Measurements from ENCODE around the gene GPR27. TPM values are rescaled to one million over a fixed set of nuclear protein-coding genes. Genes with fewer than 3 reads are reported as not detected.

Gene GPR27
- total RNA-seq: 1 to 10 TPM; 1.0 to 1.2 TPM

GRCh38 chr3:71753701-71754609 lies at the start of gene GPR27:
Gene GPR27, plus strand, starts transcription at chr3:71753855. Its CDS starts 195 bp downstream, at chr3:71754050.
- Mint-ChIP-seq H3K4me1 (peaks cover 8% of the 10 kb centered on the region), H3K4me3 (peak within 1 kb of the TSS; percentile 60), H3K9me3 (no peaks in the 10 kb centered on the region), H3K36me3 (ENCODE audit: low read depth) (no peaks in the 10 kb centered on the region), H3K27me3 (peaks cover 54% of the 10 kb centered on the region), H3K27ac (peak within 1 kb of the TSS; percentile 19)
- POLR2A ChIA-PET: no interaction called here
- CTCF ChIA-PET: no interaction called here
- DNase-seq: no peak

- DNase-seq: no peak
- CTCF ChIA-PET: interaction anchor here (0.8 kb wide), 1 partner anchor 19 kb away, joined by 3 read pairs; no protein-coding TSS in a partner anchor
- Mint-ChIP-seq H3K4me1 (peaks cover 86% of the 10 kb centered on the region), H3K27me3 (no peaks in the 10 kb centered on the region), H3K36me3 (ENCODE audit: low read depth) (peaks cover 80% of the 10 kb centered on the region), H3K9me3 (no peaks in the 10 kb centered on the region), H3K4me3 (no peak overlapping the region), H3K27ac (no peak overlapping the region)
- POLR2A ChIA-PET: no interaction called here
These were observed 48.7 kb upstream of the GPR27 start for GRCh38 chr3:71704915-71705314.

GRCh38 chr3:71705681-71706080 lies 48.0 kb upstream of the GPR27 start:
- Mint-ChIP-seq H3K36me3 (ENCODE audit: low read depth) (peaks cover 81% of the 10 kb centered on the region), H3K9me3 (no peaks in the 10 kb centered on the region), H3K27ac (no peak overlapping the region), H3K4me3 (no peak overlapping the region), H3K4me1 (peaks cover 91% of the 10 kb centered on the region), H3K27me3 (no peaks in the 10 kb centered on the region)
- POLR2A ChIA-PET: no interaction called here
- CTCF ChIA-PET: no interaction called here
- DNase-seq: no peak

- Mint-ChIP-seq H3K36me3 (ENCODE audit: low read depth) (peaks cover 66% of the 10 kb centered on the region), H3K4me1 (peaks cover 91% of the 10 kb centered on the region), H3K9me3 (no peaks in the 10 kb centered on the region), H3K27ac (no peak overlapping the region), H3K4me3 (no peak overlapping the region), H3K27me3 (no peaks in the 10 kb centered on the region)
- ChIA-PET POLR2A (no interaction called here), CTCF (no interaction called here)
- DNase-seq: no peak
These were observed 46.1 kb upstream of the GPR27 start for GRCh38 chr3:71707595-71707994.

GRCh38 chr3:71708476-71709105 lies 45.1 kb upstream of the GPR27 start:
- Mint-ChIP-seq H3K27me3 (no peaks in the 10 kb centered on the region), H3K9me3 (no peaks in the 10 kb centered on the region), H3K27ac (no peak overlapping the region), H3K4me1 (peaks cover 89% of the 10 kb centered on the region), H3K36me3 (ENCODE audit: low read depth) (peaks cover 64% of the 10 kb centered on the region), H3K4me3 (no peak overlapping the region)
- ChIA-PET CTCF (interaction anchor here (0.7 to 1.6 kb wide), 2 partner anchors 22 to 64 kb away, joined by 3 to 4 read pairs; no protein-coding TSS in a partner anchor), POLR2A (no interaction called here)
- DNase-seq: no peak

GRCh38 chr3:71709908-71710511 lies 43.6 kb upstream of the GPR27 start:
- CTCF ChIA-PET: interaction anchor here (1.6 to 1.8 kb wide), 2 partner anchors 16 to 20 kb away, joined by 4 to 7 read pairs; no protein-coding TSS in a partner anchor
- Mint-ChIP-seq H3K4me3 (peak overlapping the region; percentile 12), H3K9me3 (no peaks in the 10 kb centered on the region)

GRCh38 chr3:71710906-71711494 lies 42.7 kb upstream of the GPR27 start:
- no peak for DNase-seq
- peak overlapping the region; percentile 66 for H3K27ac Mint-ChIP-seq
- POLR2A ChIA-PET: interaction anchor here (0.6 kb wide), 2 partner anchors 8 to 977 kb away, joined by 4 read pairs; no protein-coding TSS in a partner anchor
- no peaks in the 10 kb centered on the region for H3K9me3 Mint-ChIP-seq
- H3K27me3 Mint-ChIP-seq: no peaks in the 10 kb centered on the region
- CTCF ChIA-PET: interaction anchor here (0.7 to 1.8 kb wide), 7 partner anchors 9 to 305 kb away, joined by 3 to 7 read pairs (median 3); no protein-coding TSS in a partner anchor
- peaks cover 41% of the 10 kb centered on the region for H3K36me3 Mint-ChIP-seq (ENCODE audit: low read depth)
- peaks cover 79% of the 10 kb centered on the region for H3K4me1 Mint-ChIP-seq
- H3K4me3 Mint-ChIP-seq: no peak overlapping the region

More at GRCh38 chr3:71709908-71710511, 43.6 kb upstream of the GPR27 start:
- no peak for DNase-seq
- POLR2A ChIA-PET: no interaction called here
- H3K27me3 Mint-ChIP-seq: no peaks in the 10 kb centered on the region
- peaks cover 86% of the 10 kb centered on the region for H3K4me1 Mint-ChIP-seq
- H3K36me3 Mint-ChIP-seq (ENCODE audit: low read depth): peaks cover 51% of the 10 kb centered on the region
- H3K27ac Mint-ChIP-seq: peak overlapping the region; percentile 55

GRCh38 chr3:71713041-71713440 lies 40.6 kb upstream of the GPR27 start:
- DNase-seq: no peak
- H3K27ac Mint-ChIP-seq: no peak overlapping the region
- H3K9me3 Mint-ChIP-seq: no peaks in the 10 kb centered on the region
- POLR2A ChIA-PET: no interaction called here
- H3K36me3 Mint-ChIP-seq (ENCODE audit: low read depth): peaks cover 41% of the 10 kb centered on the region
- CTCF ChIA-PET: interaction anchor here (0.7 to 1.1 kb wide), 2 partner anchors 17 to 361 kb away, joined by 3 to 5 read pairs; no protein-coding TSS in a partner anchor
- H3K4me3 Mint-ChIP-seq: no peak overlapping the region
- peaks cover 80% of the 10 kb centered on the region for H3K4me1 Mint-ChIP-seq
- H3K27me3 Mint-ChIP-seq: no peaks in the 10 kb centered on the region

GRCh38 chr3:71714595-71714994 lies 39.1 kb upstream of the GPR27 start:
- ChIA-PET CTCF (no interaction called here), POLR2A (no interaction called here)
- Mint-ChIP-seq H3K4me1 (peaks cover 80% of the 10 kb centered on the region), H3K9me3 (no peaks in the 10 kb centered on the region), H3K36me3 (ENCODE audit: low read depth) (peaks cover 45% of the 10 kb centered on the region), H3K27me3 (no peaks in the 10 kb centered on the region), H3K4me3 (no peak overlapping the region), H3K27ac (no peak overlapping the region)
- no peak for DNase-seq

- ChIA-PET CTCF (interaction anchor here (0.7 kb wide), 1 partner anchor 11 kb away, joined by 3 read pairs; no protein-coding TSS in a partner anchor), POLR2A (no interaction called here)
- peaks cover 59% of the 10 kb centered on the region for H3K36me3 Mint-ChIP-seq (ENCODE audit: low read depth)
- no peak overlapping the region for H3K27ac Mint-ChIP-seq
- H3K4me3 Mint-ChIP-seq: peak overlapping the region; percentile 7
- peaks cover 80% of the 10 kb centered on the region for H3K4me1 Mint-ChIP-seq
- DNase-seq: peak; percentile 35
- no peaks in the 10 kb centered on the region for H3K27me3 Mint-ChIP-seq
- H3K9me3 Mint-ChIP-seq: no peaks in the 10 kb centered on the region
These were observed 35.6 kb upstream of the GPR27 start for GRCh38 chr3:71718072-71718471.

GRCh38 chr3:71721002-71721401 lies 32.7 kb upstream of the GPR27 start:
- POLR2A ChIA-PET: interaction anchor here (0.6 kb wide), 1 partner anchor 361 kb away, joined by 4 read pairs; no protein-coding TSS in a partner anchor
- CTCF ChIA-PET: interaction anchor here (1.0 to 1.6 kb wide), 2 partner anchors 10 to 22 kb away, joined by 3 to 4 read pairs; no protein-coding TSS in a partner anchor
- Mint-ChIP-seq H3K9me3 (no peaks in the 10 kb centered on the region), H3K4me3 (peak overlapping the region; percentile 86), H3K36me3 (ENCODE audit: low read depth) (peaks cover 71% of the 10 kb centered on the region), H3K27me3 (no peaks in the 10 kb centered on the region), H3K4me1 (peaks cover 66% of the 10 kb centered on the region), H3K27ac (peak overlapping the region; percentile 95)
- DNase-seq: no peak

GRCh38 chr3:71721651-71722157 lies 32.0 kb upstream of the GPR27 start:
- DNase-seq: peak; percentile 46
- Mint-ChIP-seq H3K4me3 (peak overlapping the region; percentile 86), H3K9me3 (no peaks in the 10 kb centered on the region), H3K4me1 (peaks cover 70% of the 10 kb centered on the region), H3K27ac (peak overlapping the region; percentile 95), H3K36me3 (ENCODE audit: low read depth) (peaks cover 68% of the 10 kb centered on the region), H3K27me3 (no peaks in the 10 kb centered on the region)
- POLR2A ChIA-PET: interaction anchor here (0.5 kb wide), 1 partner anchor 1187 kb away, joined by 3 read pairs; no protein-coding TSS in a partner anchor
- CTCF ChIA-PET: interaction anchor here (1.6 kb wide), 1 partner anchor 23 kb away, joined by 3 read pairs; no protein-coding TSS in a partner anchor
